ENCODE results near the gene OR10X1. TPM values are rescaled to one million over a fixed set of nuclear protein-coding genes. Genes with fewer than 3 reads are reported as not detected.

Gene OR10X1
- total RNA-seq, 4 donors from 2014 or later = not detected

- in situ Hi-C loops (cut with MboI; ENCODE audit: low pct_ligation_motif_present in 1 of 4, low pct_unique_long_range_greater_than_20kb in 1 of 4, low sequenced_read_pairs in 3 of 4) = no loop called here
- H3K27ac ChIP-seq = no peak overlapping the region
- intact Hi-C loops (cut with DNase I; ENCODE audit: low total_unique reads) = no loop called here
- no peak overlapping the region for H3K4me3 ChIP-seq
- 90 to 97% methylated on average over 2 of the region's 2 CpGs for WGBS, 2 donors (ENCODE audit: low coverage in 1 of 2)
- no peaks in the 10 kb centered on the region for H3K9me3 ChIP-seq
- no peaks in the 10 kb centered on the region for H3K27me3 ChIP-seq
- no peaks in the 10 kb centered on the region for H3K4me1 ChIP-seq
- DNase-seq = no peak
- TF ChIP-seq POLR2A (IDR thresholded peaks at IDR 0.05) (no peak), CTCF (IDR thresholded peaks at IDR 0.05) (no peak), EP300 (IDR thresholded peaks at IDR 0.05; ENCODE audit: low read depth) (no peak), POLR2AphosphoS5 (IDR thresholded peaks at IDR 0.05) (no peak)
- H3K36me3 ChIP-seq = no peaks in the 10 kb centered on the region
Measured at GRCh38 chr1:158547533-158547932, 32.2 kb downstream of the OR10X1 start.

GRCh38 chr1:158537609-158538008 lies 42.1 kb downstream of the OR10X1 start:
- 85 to 94% methylated on average over 2 of the region's 2 CpGs for WGBS, 2 donors (ENCODE audit: low coverage in 1 of 2)
- in situ Hi-C loops (cut with MboI; ENCODE audit: low pct_ligation_motif_present in 1 of 4, low pct_unique_long_range_greater_than_20kb in 1 of 4, low sequenced_read_pairs in 3 of 4) = no loop called here

GRCh38 chr1:158534496-158534895 lies 45.2 kb downstream of the OR10X1 start:
- 29 to 40% methylated on average over 1 to 5 of the region's 5 CpGs for WGBS, 2 donors (ENCODE audit: low coverage in 1 of 2)
- H3K4me1 ChIP-seq = no peaks in the 10 kb centered on the region
- no peak for DNase-seq
- no peak overlapping the region for H3K27ac ChIP-seq
- no peak overlapping the region for H3K4me3 ChIP-seq
- in situ Hi-C loops (cut with MboI; ENCODE audit: low pct_ligation_motif_present in 1 of 4, low pct_unique_long_range_greater_than_20kb in 1 of 4, low sequenced_read_pairs in 3 of 4) (no loop called here), intact Hi-C loops (cut with DNase I; ENCODE audit: low total_unique reads) (no loop called here)
- TF ChIP-seq EP300 (IDR thresholded peaks at IDR 0.05; ENCODE audit: low read depth) (no peak), POLR2AphosphoS5 (IDR thresholded peaks at IDR 0.05) (no peak), CTCF (IDR thresholded peaks at IDR 0.05) (no peak), POLR2A (IDR thresholded peaks at IDR 0.05) (no peak)
- H3K27me3 ChIP-seq = no peaks in the 10 kb centered on the region
- no peaks in the 10 kb centered on the region for H3K9me3 ChIP-seq
- no peaks in the 10 kb centered on the region for H3K36me3 ChIP-seq

More at GRCh38 chr1:158537609-158538008, 42.1 kb downstream of the OR10X1 start:
- no peak for DNase-seq
- Histone ChIP-seq H3K4me3 (no peak overlapping the region), H3K36me3 (no peaks in the 10 kb centered on the region), H3K9me3 (no peaks in the 10 kb centered on the region), H3K4me1 (no peaks in the 10 kb centered on the region), H3K27me3 (no peaks in the 10 kb centered on the region), H3K27ac (no peak overlapping the region)
- TF ChIP-seq EP300 (IDR thresholded peaks at IDR 0.05; ENCODE audit: low read depth) = no peak
- no peak for TF ChIP-seq POLR2A (IDR thresholded peaks at IDR 0.05)
- TF ChIP-seq CTCF (IDR thresholded peaks at IDR 0.05) = no peak
- TF ChIP-seq POLR2AphosphoS5 (IDR thresholded peaks at IDR 0.05) = no peak
- intact Hi-C loops (cut with DNase I; ENCODE audit: low total_unique reads) = no loop called here

Other genes with a start within 250 kb of the OR10X1 start
- gene CD1B, start 248.4 kb downstream of the OR10X1 start, total RNA-seq = not detected
- gene CD1E, start 226.0 kb downstream of the OR10X1 start, total RNA-seq = not detected
- not detected for gene OR10T2, start 180.4 kb downstream of the OR10X1 start, total RNA-seq
- not detected for gene OR10K2, start 153.7 kb downstream of the OR10X1 start, total RNA-seq
- not detected for gene OR10K1, start 118.1 kb downstream of the OR10X1 start, total RNA-seq
- not detected for gene OR10R2, start 107.7 kb downstream of the OR10X1 start, total RNA-seq
- gene OR6Y1, start 25.5 kb downstream of the OR10X1 start, total RNA-seq = not detected
- gene OR6P1, start 9.3 kb downstream of the OR10X1 start, total RNA-seq = not detected
- gene OR10Z1, start 25.4 kb upstream of the OR10X1 start, total RNA-seq = not detected
- under 1 TPM in 1 of 4 donors, not detected in 3; under 0.01 TPM for gene SPTA1, start 106.8 kb upstream of the OR10X1 start, total RNA-seq
- not detected for gene OR6K2, start 120.8 kb upstream of the OR10X1 start, total RNA-seq
- not detected for gene OR6K3, start 140.8 kb upstream of the OR10X1 start, total RNA-seq
- gene OR6K6, start 174.8 kb upstream of the OR10X1 start, total RNA-seq = not detected
- not detected for gene OR6N1, start 192.3 kb upstream of the OR10X1 start, total RNA-seq
- not detected for gene OR6N2, start 201.3 kb upstream of the OR10X1 start, total RNA-seq